Measurements from ENCODE around the gene DGUOK. TPM values are rescaled to one million over a fixed set of nuclear protein-coding genes. Genes with fewer than 3 reads are reported as not detected.
A peak's percentile ranks its signal among the peaks of the same experiment; 100 is the strongest.
"Not testable (repeated sequence)": the region's sequence is repeated elsewhere in the genome, so short reads cannot be mapped to it uniquely, and the experiment has no call there.

DGUOK gene
- total RNA-seq, 1 donor = 57.7 TPM

- H3K4me3 ChIP-seq (ENCODE audit: low read depth, low read length) = no peak overlapping the region
- peak; percentile 46 for DNase-seq (ENCODE audit: low read depth)
- no peak for TF ChIP-seq CTCF (IDR thresholded peaks at IDR 0.05; ENCODE audit: insufficient read depth, low read length)
Measured at GRCh38 chr2:73938718-73939352, 12.2 kb downstream of the DGUOK start.

- DNase-seq (ENCODE audit: low read depth) = peak; percentile 63
- TF ChIP-seq CTCF (IDR thresholded peaks at IDR 0.05; ENCODE audit: insufficient read depth, low read length) = peak; percentile 15
- no peak overlapping the region for H3K4me3 ChIP-seq (ENCODE audit: low read depth, low read length)
Measured at GRCh38 chr2:73939419-73939818, 12.7 kb downstream of the DGUOK start.

GRCh38 chr2:73940066-73940465 is 13.4 kb downstream of the DGUOK start:
- DNase-seq (ENCODE audit: low read depth); H3K4me3 ChIP-seq (ENCODE audit: low read depth, low read length): not testable (repeated sequence)

- no peak for TF ChIP-seq CTCF (IDR thresholded peaks at IDR 0.05; ENCODE audit: insufficient read depth, low read length)
- no peak overlapping the region for H3K4me3 ChIP-seq (ENCODE audit: low read depth, low read length)
- DNase-seq (ENCODE audit: low read depth) = no peak
Measured at GRCh38 chr2:73942664-73943063, 16.0 kb downstream of the DGUOK start.

GRCh38 chr2:73944714-73945113 is 18.0 kb downstream of the DGUOK start:
- no peak for TF ChIP-seq CTCF (IDR thresholded peaks at IDR 0.05; ENCODE audit: insufficient read depth, low read length)
- H3K4me3 ChIP-seq (ENCODE audit: low read depth, low read length) = no peak overlapping the region
- DNase-seq (ENCODE audit: low read depth) = no peak

- no peak for TF ChIP-seq CTCF (IDR thresholded peaks at IDR 0.05; ENCODE audit: insufficient read depth, low read length)
- DNase-seq (ENCODE audit: low read depth) = no peak
- H3K4me3 ChIP-seq (ENCODE audit: low read depth, low read length) = no peak overlapping the region
Measured at GRCh38 chr2:73946215-73946614, 19.5 kb downstream of the DGUOK start.

- TF ChIP-seq CTCF (IDR thresholded peaks at IDR 0.05; ENCODE audit: insufficient read depth, low read length) = no peak
- DNase-seq (ENCODE audit: low read depth) = no peak
- no peak overlapping the region for H3K4me3 ChIP-seq (ENCODE audit: low read depth, low read length)
Measured at GRCh38 chr2:73946666-73947065, 20.0 kb downstream of the DGUOK start.
